Naive thymus-derived CD8-positive, alpha-beta T cell (primary cell): ENCODE data around the gene PSD2. TPM values are rescaled to one million over a fixed set of nuclear protein-coding genes. Genes with fewer than 3 reads are reported as not detected.

ENCODE experiments used
- ATAC-seq, 2 donors: fragments of 150-1000 bp; cut with Tn5 transposase in 1 of 2; sonication (Bioruptor Pico), chemical (Tn5 transposase) in 1 of 2; 1 replicate in 1 of 2; 2 replicates in 1 of 2; pipeline ENCODE4 v1.10.0; 2021; ENCODE audit warnings: mild to moderate bottlenecking in 2 of 2, moderate library complexity in 2 of 2
- POLR2A ChIA-PET: fragments of 350-600 bp; sonication (Branson Sonifier 250); formaldehyde crosslinking; loops from one replicate; lab custom pipeline; 2021; ENCODE audit warnings: antibody characterized with exemption; lab: Charles Lee
- DNase-seq, 10 donors: peaks; one replicate each; pipeline versions ENCODE4 v3.0.0 to v3.0.0-alpha.2; 2020 to 2022
- H3K27ac Mint-ChIP-seq, 10 donors: one replicate each; pipeline ENCODE4 v1.8.0; 2020 to 2022; ENCODE audit warnings: mild to moderate bottlenecking in 10 of 10, mixed read lengths in 10 of 10, moderate library complexity in 4 of 10, inconsistent platforms in 1 of 10
- H3K27me3 Mint-ChIP-seq, 5 donors: one replicate each; pipeline ENCODE4 v1.8.0; 2021 to 2022; ENCODE audit warnings: mixed read lengths in 5 of 5
- H3K36me3 Mint-ChIP-seq, 3 donors: one replicate each; pipeline ENCODE4 v1.8.0; 2020 to 2022; ENCODE audit warnings: mixed read lengths in 3 of 3, mild to moderate bottlenecking in 2 of 3, inconsistent platforms in 1 of 3
- H3K4me1 Mint-ChIP-seq, 4 donors: one replicate each; pipeline ENCODE4 v1.8.0; 2021 to 2022; ENCODE audit warnings: mixed read lengths in 4 of 4
- H3K4me3 Mint-ChIP-seq, 10 donors: one replicate each; pipeline ENCODE4 v1.8.0; 2020 to 2022; ENCODE audit warnings: mild to moderate bottlenecking in 10 of 10, mixed read lengths in 10 of 10, moderate library complexity in 6 of 10, inconsistent platforms in 1 of 10
- H3K9me3 Mint-ChIP-seq, 9 donors: one replicate each; pipeline ENCODE4 v1.8.0; 2020 to 2022; ENCODE audit warnings: mixed read lengths in 9 of 9, mild to moderate bottlenecking in 3 of 9, inconsistent platforms in 1 of 9, moderate library complexity in 1 of 9
- polyA plus RNA-seq, 3 donors: library from polyadenylated mRNA; unstranded; fragments of 300-500 nt; fragmentation: Illumina TruSeq; gene quantifications; one replicate each; pipeline ENCODE4 v1.2.3, GENCODE V29; 2021
- total RNA-seq, 8 experiments: library from RNA in 2 of 8; stranded (reverse) in 2 of 8; gene quantifications; one replicate each; pipeline ENCODE4 v1.2.3 and lab custom pipeline; 2021 to 2026

Gene PSD2
- total and polyA plus RNA-seq, 5 experiments from 2014 or later = 0.08 to 0.19 (median 0.08) TPM; not detected in 2

DNA sequence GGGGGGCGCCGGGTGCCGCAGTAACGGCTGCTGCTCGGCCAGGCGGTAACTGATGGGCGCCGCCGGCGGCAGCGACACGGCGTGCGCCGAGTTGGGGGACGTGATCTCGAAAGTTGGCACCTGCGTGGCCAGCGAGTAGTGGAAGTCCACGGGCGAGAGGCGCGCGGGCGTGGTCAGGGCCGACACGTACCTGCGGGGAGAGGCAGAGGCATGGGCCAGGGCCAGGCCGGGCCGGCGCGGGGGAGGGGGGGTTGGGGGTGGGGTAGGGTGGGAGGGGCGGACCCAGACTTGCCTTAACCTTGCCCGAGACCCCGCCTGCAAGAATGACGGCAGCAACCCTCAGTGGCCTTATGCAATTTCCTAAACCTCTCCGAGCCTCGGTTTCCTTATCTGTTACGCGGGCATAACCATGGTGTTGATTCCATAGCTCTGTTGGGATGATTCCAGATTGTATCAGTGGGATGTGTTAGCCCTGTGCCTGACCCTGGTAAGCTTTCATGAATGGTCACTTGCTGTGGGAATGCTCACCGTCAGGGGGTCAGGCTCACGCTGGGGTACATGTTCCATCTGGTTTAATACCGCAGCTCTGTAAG is 53.0 kb downstream of the PSD2 start:
- H3K36me3 Mint-ChIP-seq = no peaks in the 10 kb centered on the region
- no peaks in the 10 kb centered on the region for H3K9me3 Mint-ChIP-seq
- DNase-seq (peak in 6 of 10 donors; percentile 18 to 71 (median 40)), ATAC-seq (peak in 1 of 2 donors; percentile 35)
- peaks cover 15 to 32% (median 19%) of the 10 kb centered on the region in 4 donors for H3K4me1 Mint-ChIP-seq
- peaks cover 0 to 22% (median 8%) of the 10 kb centered on the region in 5 donors for H3K27me3 Mint-ChIP-seq
- H3K27ac Mint-ChIP-seq = peak overlapping the region; percentile 57 to 91 (median 82)
- POLR2A ChIA-PET = interaction anchor here (0.6 to 1.1 kb wide), 3 partner anchors 15 to 122 kb away, joined by 3 read pairs; no protein-coding TSS in a partner anchor
- H3K4me3 Mint-ChIP-seq = peak overlapping the region; percentile 55 to 88 (median 82)

GRCh38 chr5:139849501-139849900 is 53.9 kb downstream of the PSD2 start:
- Mint-ChIP-seq H3K36me3 (no peaks in the 10 kb centered on the region), H3K4me3 (peak overlapping the region; percentile 55 to 88 (median 80)), H3K27me3 (peaks cover 0 to 18% (median 6%) of the 10 kb centered on the region in 5 donors), H3K9me3 (no peaks in the 10 kb centered on the region), H3K4me1 (peaks cover 14 to 29% (median 17%) of the 10 kb centered on the region in 4 donors), H3K27ac (peak overlapping the region; percentile 55 to 91 (median 78))
- ATAC-seq (no peak), DNase-seq (peak in 1 of 10 donors; percentile 26)
- POLR2A ChIA-PET = interaction anchor here (0.9 kb wide), 1 partner anchor 14 kb away, joined by 3 read pairs; no protein-coding TSS in a partner anchor

GRCh38 chr5:139849942-139850341 is 54.3 kb downstream of the PSD2 start:
- Mint-ChIP-seq H3K4me3 (peak overlapping the region; percentile 55 to 88 (median 80)), H3K36me3 (no peaks in the 10 kb centered on the region), H3K4me1 (peaks cover 12 to 26% (median 15%) of the 10 kb centered on the region in 4 donors), H3K27ac (peak overlapping the region; percentile 55 to 91 (median 78)), H3K27me3 (peaks cover 0 to 14% (median 3%) of the 10 kb centered on the region in 5 donors), H3K9me3 (no peaks in the 10 kb centered on the region)
- POLR2A ChIA-PET = no interaction called here
- DNase-seq (peak in 1 of 10 donors; percentile 32), ATAC-seq (no peak)

GRCh38 chr5:139850423-139851016 is 54.9 kb downstream of the PSD2 start:
- H3K9me3 Mint-ChIP-seq = no peaks in the 10 kb centered on the region
- peaks cover 12 to 26% (median 15%) of the 10 kb centered on the region in 4 donors for H3K4me1 Mint-ChIP-seq
- ATAC-seq (no peak), DNase-seq (no peak)
- peaks cover 0 to 8% (median 2%) of the 10 kb centered on the region in 5 donors for H3K27me3 Mint-ChIP-seq
- POLR2A ChIA-PET = interaction anchor here (0.7 kb wide), 1 partner anchor 257 kb away, joined by 3 read pairs; no protein-coding TSS in a partner anchor
- H3K27ac Mint-ChIP-seq = peak overlapping the region in 7 of 10 donors; percentile 56 to 86 (median 74)
- H3K36me3 Mint-ChIP-seq = no peaks in the 10 kb centered on the region
- H3K4me3 Mint-ChIP-seq = peak overlapping the region in 4 of 10 donors; percentile 80 to 86 (median 83)

GRCh38 chr5:139851558-139851957 is 56.0 kb downstream of the PSD2 start:
- POLR2A ChIA-PET = no interaction called here
- Mint-ChIP-seq H3K4me1 (peaks cover 12 to 26% (median 15%) of the 10 kb centered on the region in 4 donors), H3K36me3 (no peaks in the 10 kb centered on the region), H3K27ac (no peak overlapping the region), H3K4me3 (no peak overlapping the region), H3K9me3 (no peaks in the 10 kb centered on the region), H3K27me3 (peaks cover 0 to 2% (median 0%) of the 10 kb centered on the region in 5 donors)
- DNase-seq = peak in 1 of 10 donors; percentile 30
- no peak for ATAC-seq

GRCh38 chr5:139852696-139853095 is 57.1 kb downstream of the PSD2 start:
- POLR2A ChIA-PET = no interaction called here
- DNase-seq (peak in 1 of 10 donors; percentile 19), ATAC-seq (no peak)
- Mint-ChIP-seq H3K9me3 (no peaks in the 10 kb centered on the region), H3K4me3 (no peak overlapping the region), H3K4me1 (peaks cover 10 to 16% (median 11%) of the 10 kb centered on the region in 4 donors), H3K27ac (no peak overlapping the region), H3K27me3 (no peaks in the 10 kb centered on the region), H3K36me3 (no peaks in the 10 kb centered on the region)

DNA sequence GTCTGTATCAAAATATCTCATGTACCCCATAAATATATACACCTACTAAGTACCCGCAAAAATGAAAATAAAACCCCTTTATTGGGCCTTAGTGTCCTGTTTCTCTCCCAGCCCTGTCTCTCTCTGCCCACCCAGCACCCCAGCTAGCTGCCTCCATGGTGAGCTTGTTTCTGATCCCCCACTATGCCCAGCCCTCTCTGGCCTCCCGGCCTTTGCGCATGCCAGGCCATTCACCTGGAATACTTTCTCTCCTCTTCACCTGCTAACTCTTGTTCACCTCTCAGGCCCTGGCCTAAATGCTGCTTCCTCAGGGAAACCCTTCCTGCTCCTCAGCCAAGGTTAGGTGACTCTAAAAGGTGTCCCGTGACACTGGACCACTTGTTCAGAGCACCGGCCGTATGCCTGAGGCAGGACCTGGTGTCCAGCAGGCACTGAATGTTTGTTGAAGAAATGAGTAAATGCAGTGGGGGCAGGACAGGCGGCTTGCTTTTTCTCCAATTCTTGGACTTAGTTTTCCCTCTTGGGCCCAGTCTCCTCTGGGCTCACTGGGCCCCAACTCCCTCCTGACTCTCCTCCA is 58.5 kb downstream of the PSD2 start:
- DNase-seq = peak in 1 of 10 donors; percentile 10
- ATAC-seq = no peak
- peaks cover 6 to 11% (median 7%) of the 10 kb centered on the region in 4 donors for H3K4me1 Mint-ChIP-seq
- no peak overlapping the region for H3K4me3 Mint-ChIP-seq
- no peaks in the 10 kb centered on the region for H3K9me3 Mint-ChIP-seq
- peaks cover 0 to 2% (median 0%) of the 10 kb centered on the region in 5 donors for H3K27me3 Mint-ChIP-seq
- H3K36me3 Mint-ChIP-seq = no peaks in the 10 kb centered on the region
- POLR2A ChIA-PET = no interaction called here
- H3K27ac Mint-ChIP-seq = peak overlapping the region in 1 of 10 donors; percentile 67

GRCh38 chr5:139854953-139855352 is 59.3 kb downstream of the PSD2 start:
- Mint-ChIP-seq H3K9me3 (no peaks in the 10 kb centered on the region), H3K27me3 (peaks cover 0 to 3% (median 0%) of the 10 kb centered on the region in 5 donors), H3K4me1 (peaks cover 0 to 3% (median under 1%) of the 10 kb centered on the region in 4 donors), H3K27ac (peak overlapping the region in 2 of 10 donors; percentile 58 to 67), H3K36me3 (no peaks in the 10 kb centered on the region), H3K4me3 (no peak overlapping the region)
- POLR2A ChIA-PET = interaction anchor here (1.0 kb wide), 1 partner anchor 62 kb away, joined by 3 read pairs; no protein-coding TSS in a partner anchor
- DNase-seq (no peak), ATAC-seq (no peak)

DNA sequence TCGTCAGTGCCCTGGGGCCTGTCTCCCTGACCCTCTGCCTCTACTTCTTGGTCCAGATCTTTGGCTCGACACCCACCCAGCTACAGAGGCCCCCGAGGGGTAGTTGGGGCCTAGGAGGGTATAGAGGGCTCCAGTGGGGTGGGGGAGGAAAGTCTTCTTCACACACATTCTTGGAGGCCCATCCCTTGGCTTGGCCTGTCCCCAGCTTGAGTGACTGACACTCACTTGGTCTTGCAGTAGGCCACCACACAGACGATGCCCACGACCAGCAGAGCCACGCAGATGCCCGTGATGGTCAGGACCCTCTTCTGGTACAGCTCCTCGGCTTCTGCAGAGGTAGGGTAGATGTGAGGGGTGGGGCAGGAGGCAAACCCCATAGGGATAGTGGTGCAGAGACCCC is 59.8 kb downstream of the PSD2 start:
- peak in 1 of 10 donors; percentile 49 for DNase-seq
- Mint-ChIP-seq H3K4me3 (no peak overlapping the region), H3K4me1 (no peaks in the 10 kb centered on the region), H3K27me3 (peaks cover 0 to 3% (median 0%) of the 10 kb centered on the region in 5 donors), H3K9me3 (no peaks in the 10 kb centered on the region), H3K36me3 (no peaks in the 10 kb centered on the region), H3K27ac (no peak overlapping the region)
- no peak for ATAC-seq
- POLR2A ChIA-PET = interaction anchor here (1.0 kb wide), 1 partner anchor 62 kb away, joined by 3 read pairs; no protein-coding TSS in a partner anchor

- H3K27me3 Mint-ChIP-seq = peaks cover 0 to 6% (median 2%) of the 10 kb centered on the region in 5 donors
- DNase-seq = no peak
- no peak overlapping the region for H3K4me3 Mint-ChIP-seq
- no peaks in the 10 kb centered on the region for H3K36me3 Mint-ChIP-seq
- H3K4me1 Mint-ChIP-seq = no peaks in the 10 kb centered on the region
- H3K27ac Mint-ChIP-seq = no peak overlapping the region
- POLR2A ChIA-PET = interaction anchor here (1.0 kb wide), 1 partner anchor 63 kb away, joined by 3 read pairs; no protein-coding TSS in a partner anchor
- ATAC-seq = no peak
- H3K9me3 Mint-ChIP-seq = no peaks in the 10 kb centered on the region
Observed at GRCh38 chr5:139855946-139856540, 60.4 kb downstream of the PSD2 start.

GRCh38 chr5:139856714-139857113 is 61.1 kb downstream of the PSD2 start:
- Mint-ChIP-seq H3K4me3 (no peak overlapping the region), H3K27ac (no peak overlapping the region), H3K4me1 (no peaks in the 10 kb centered on the region), H3K9me3 (no peaks in the 10 kb centered on the region), H3K27me3 (peaks cover 0 to 7% (median 3%) of the 10 kb centered on the region in 5 donors), H3K36me3 (no peaks in the 10 kb centered on the region)
- POLR2A ChIA-PET = no interaction called here
- no peak for DNase-seq
- no peak for ATAC-seq

DNA sequence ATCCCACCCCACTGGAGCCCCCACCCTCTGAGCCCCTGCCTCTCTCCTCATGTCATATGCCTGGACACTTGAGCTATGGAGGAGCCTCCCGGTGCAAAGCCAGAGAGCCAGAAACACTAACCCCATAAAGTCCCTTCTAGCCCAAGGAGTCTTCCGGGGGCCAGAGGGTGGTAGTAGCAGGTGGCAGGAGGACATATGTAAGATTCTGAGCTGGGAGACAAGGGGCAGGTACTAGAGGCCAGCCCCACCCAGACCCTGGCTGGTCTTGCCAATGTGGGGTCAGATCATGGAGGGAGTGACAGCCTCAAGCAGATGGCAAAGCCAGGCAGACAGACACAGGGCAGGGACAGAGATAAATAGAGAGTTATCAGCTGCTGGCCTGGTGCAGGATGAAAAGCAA is 63.4 kb downstream of the PSD2 start:
- Mint-ChIP-seq H3K9me3 (no peaks in the 10 kb centered on the region), H3K36me3 (no peaks in the 10 kb centered on the region), H3K4me3 (no peak overlapping the region), H3K4me1 (no peaks in the 10 kb centered on the region), H3K27me3 (peaks cover 0 to 7% (median 3%) of the 10 kb centered on the region in 5 donors), H3K27ac (no peak overlapping the region)
- ATAC-seq = no peak
- POLR2A ChIA-PET = no interaction called here
- no peak for DNase-seq
